ENCODE measurements around the gene CST4.

The CST4 gene

DNA sequence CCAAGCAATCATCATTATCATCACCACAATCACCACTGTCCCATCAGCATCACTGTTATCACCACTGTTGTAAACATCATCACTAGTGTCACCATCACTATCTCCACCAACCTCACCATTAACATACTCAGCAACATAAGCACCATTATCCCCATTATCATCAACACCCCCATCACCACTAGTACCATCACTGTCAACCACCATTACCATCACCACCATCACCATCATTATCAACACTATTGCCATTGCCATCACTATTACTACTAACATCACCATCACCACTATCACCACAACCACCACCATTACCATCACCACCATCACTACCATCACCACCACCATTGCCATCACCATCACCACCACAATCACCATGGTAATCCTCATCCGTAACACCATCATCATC lies 19.5 kb downstream of the CST4 start:
- TF ChIP-seq ZNF565 (CRISPR knock-in tag; conservative IDR thresholded peaks at IDR 0.05; ENCODE audit: low read depth) (no peak), ZFP3 (CRISPR knock-in tag; IDR thresholded peaks at IDR 0.05) (no peak), TOX (CRISPR knock-in tag; IDR thresholded peaks at IDR 0.05; ENCODE audit: borderline replicate concordance) (no peak), ZNF70 (CRISPR knock-in tag; IDR thresholded peaks at IDR 0.05) (no peak), PPARA (CRISPR knock-in tag; IDR thresholded peaks at IDR 0.05; ENCODE audit: borderline replicate concordance) (no peak), SNAI2 (CRISPR knock-in tag; IDR thresholded peaks at IDR 0.05) (no peak), TCF4 (CRISPR knock-in tag; IDR thresholded peaks at IDR 0.05; ENCODE audit: borderline replicate concordance) (no peak), GLIS3 (CRISPR knock-in tag; IDR thresholded peaks at IDR 0.05) (no peak)
- TF ChIP-seq, protein P1, sequence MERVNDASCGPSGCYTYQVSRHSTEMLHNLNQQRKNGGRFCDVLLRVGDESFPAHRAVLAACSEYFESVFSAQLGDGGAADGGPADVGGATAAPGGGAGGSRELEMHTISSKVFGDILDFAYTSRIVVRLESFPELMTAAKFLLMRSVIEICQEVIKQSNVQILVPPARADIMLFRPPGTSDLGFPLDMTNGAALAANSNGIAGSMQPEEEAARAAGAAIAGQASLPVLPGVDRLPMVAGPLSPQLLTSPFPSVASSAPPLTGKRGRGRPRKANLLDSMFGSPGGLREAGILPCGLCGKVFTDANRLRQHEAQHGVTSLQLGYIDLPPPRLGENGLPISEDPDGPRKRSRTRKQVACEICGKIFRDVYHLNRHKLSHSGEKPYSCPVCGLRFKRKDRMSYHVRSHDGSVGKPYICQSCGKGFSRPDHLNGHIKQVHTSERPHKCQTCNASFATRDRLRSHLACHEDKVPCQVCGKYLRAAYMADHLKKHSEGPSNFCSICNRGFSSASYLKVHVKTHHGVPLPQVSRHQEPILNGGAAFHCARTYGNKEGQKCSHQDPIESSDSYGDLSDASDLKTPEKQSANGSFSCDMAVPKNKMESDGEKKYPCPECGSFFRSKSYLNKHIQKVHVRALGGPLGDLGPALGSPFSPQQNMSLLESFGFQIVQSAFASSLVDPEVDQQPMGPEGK (CRISPR knock-in tag; IDR thresholded peaks at IDR 0.05; ENCODE audit: borderline replicate concordance) = no peak
- TF ChIP-seq, protein P2, sequence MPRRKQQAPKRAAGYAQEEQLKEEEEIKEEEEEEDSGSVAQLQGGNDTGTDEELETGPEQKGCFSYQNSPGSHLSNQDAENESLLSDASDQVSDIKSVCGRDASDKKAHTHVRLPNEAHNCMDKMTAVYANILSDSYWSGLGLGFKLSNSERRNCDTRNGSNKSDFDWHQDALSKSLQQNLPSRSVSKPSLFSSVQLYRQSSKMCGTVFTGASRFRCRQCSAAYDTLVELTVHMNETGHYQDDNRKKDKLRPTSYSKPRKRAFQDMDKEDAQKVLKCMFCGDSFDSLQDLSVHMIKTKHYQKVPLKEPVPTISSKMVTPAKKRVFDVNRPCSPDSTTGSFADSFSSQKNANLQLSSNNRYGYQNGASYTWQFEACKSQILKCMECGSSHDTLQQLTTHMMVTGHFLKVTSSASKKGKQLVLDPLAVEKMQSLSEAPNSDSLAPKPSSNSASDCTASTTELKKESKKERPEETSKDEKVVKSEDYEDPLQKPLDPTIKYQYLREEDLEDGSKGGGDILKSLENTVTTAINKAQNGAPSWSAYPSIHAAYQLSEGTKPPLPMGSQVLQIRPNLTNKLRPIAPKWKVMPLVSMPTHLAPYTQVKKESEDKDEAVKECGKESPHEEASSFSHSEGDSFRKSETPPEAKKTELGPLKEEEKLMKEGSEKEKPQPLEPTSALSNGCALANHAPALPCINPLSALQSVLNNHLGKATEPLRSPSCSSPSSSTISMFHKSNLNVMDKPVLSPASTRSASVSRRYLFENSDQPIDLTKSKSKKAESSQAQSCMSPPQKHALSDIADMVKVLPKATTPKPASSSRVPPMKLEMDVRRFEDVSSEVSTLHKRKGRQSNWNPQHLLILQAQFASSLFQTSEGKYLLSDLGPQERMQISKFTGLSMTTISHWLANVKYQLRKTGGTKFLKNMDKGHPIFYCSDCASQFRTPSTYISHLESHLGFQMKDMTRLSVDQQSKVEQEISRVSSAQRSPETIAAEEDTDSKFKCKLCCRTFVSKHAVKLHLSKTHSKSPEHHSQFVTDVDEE (CRISPR knock-in tag; IDR thresholded peaks at IDR 0.05) = no peak
- TF ChIP-seq, protein P3, sequence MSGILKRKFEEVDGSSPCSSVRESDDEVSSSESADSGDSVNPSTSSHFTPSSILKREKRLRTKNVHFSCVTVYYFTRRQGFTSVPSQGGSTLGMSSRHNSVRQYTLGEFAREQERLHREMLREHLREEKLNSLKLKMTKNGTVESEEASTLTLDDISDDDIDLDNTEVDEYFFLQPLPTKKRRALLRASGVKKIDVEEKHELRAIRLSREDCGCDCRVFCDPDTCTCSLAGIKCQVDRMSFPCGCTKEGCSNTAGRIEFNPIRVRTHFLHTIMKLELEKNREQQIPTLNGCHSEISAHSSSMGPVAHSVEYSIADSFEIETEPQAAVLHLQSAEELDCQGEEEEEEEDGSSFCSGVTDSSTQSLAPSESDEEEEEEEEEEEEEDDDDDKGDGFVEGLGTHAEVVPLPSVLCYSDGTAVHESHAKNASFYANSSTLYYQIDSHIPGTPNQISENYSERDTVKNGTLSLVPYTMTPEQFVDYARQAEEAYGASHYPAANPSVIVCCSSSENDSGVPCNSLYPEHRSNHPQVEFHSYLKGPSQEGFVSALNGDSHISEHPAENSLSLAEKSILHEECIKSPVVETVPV (CRISPR knock-in tag; IDR thresholded peaks at IDR 0.05) = no peak
- no peak for ATAC-seq

DNA sequence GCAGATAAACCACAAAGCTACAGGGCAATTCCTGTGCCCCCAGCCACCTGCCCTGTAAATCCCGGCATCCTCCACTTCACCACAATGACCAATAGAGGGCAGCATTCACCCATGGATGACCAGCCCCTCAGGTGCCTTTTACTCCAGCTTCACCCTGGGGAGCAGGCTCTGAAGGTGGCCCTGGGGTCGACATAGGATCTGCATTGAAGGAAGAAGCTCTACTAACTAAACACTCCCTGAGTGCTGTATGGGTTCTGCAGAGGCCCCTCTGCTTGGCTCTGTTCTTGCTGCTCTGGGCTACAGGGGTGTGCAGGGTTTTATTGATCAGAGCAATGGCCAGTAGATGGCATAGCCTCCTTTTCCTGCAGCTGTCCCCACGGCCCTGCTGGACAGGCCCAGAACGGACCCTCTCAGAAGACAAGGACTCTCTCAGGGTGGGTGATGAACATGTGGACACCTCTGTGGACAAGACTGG lies 20.3 kb downstream of the CST4 start:
- TF ChIP-seq, protein P4, sequence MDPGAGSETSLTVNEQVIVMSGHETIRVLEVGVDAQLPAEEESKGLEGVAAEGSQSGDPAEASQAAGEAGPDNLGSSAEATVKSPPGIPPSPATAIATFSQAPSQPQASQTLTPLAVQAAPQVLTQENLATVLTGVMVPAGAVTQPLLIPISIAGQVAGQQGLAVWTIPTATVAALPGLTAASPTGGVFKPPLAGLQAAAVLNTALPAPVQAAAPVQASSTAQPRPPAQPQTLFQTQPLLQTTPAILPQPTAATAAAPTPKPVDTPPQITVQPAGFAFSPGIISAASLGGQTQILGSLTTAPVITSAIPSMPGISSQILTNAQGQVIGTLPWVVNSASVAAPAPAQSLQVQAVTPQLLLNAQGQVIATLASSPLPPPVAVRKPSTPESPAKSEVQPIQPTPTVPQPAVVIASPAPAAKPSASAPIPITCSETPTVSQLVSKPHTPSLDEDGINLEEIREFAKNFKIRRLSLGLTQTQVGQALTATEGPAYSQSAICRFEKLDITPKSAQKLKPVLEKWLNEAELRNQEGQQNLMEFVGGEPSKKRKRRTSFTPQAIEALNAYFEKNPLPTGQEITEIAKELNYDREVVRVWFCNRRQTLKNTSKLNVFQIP (CRISPR knock-in tag; IDR thresholded peaks at IDR 0.05; ENCODE audit: borderline replicate concordance, low read depth) = no peak
- ATAC-seq = peak; percentile 94

DNA sequence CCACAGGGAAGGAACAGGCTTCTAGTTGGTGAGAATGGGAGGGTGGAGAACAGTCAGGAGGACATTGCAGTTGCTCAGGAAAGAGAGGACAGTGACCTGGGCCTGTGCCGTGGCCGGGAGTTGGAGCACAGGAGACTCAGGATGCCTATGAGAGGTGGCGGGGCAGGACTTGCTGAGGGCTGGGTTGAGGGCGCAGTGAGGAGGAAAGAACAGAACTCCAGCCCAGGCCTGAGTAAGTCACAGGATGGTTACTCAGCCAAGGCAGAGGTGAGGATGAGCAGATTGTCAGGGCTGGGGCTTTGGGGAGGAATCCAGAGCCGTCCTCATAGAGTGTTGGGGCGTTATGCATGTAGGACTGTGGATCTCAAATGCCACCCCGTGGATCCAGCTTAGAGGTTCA lies 21.2 kb downstream of the CST4 start:
- ATAC-seq = no peak
- TF ChIP-seq ZNF70 (CRISPR knock-in tag; IDR thresholded peaks at IDR 0.05) = no peak
- TF ChIP-seq PPARA (CRISPR knock-in tag; IDR thresholded peaks at IDR 0.05; ENCODE audit: borderline replicate concordance) = no peak
- TF ChIP-seq, protein P2 (CRISPR knock-in tag; IDR thresholded peaks at IDR 0.05) = no peak
- TF ChIP-seq ZNF8 (CRISPR knock-in tag; IDR thresholded peaks at IDR 0.05) = no peak
- TF ChIP-seq, protein P1 (CRISPR knock-in tag; IDR thresholded peaks at IDR 0.05; ENCODE audit: borderline replicate concordance) = no peak
- TF ChIP-seq TCF4 (CRISPR knock-in tag; IDR thresholded peaks at IDR 0.05; ENCODE audit: borderline replicate concordance) = no peak
- TF ChIP-seq ESRRG (CRISPR knock-in tag; IDR thresholded peaks at IDR 0.05) = no peak
- no peak for TF ChIP-seq ZFP3 (CRISPR knock-in tag; IDR thresholded peaks at IDR 0.05)
- no peak for TF ChIP-seq BACH2 (CRISPR knock-in tag; IDR thresholded peaks at IDR 0.05; ENCODE audit: borderline replicate concordance)
- no peak for TF ChIP-seq ZFP30 (CRISPR knock-in tag; IDR thresholded peaks at IDR 0.05)
- TF ChIP-seq, protein P3 (CRISPR knock-in tag; IDR thresholded peaks at IDR 0.05) = no peak
- no peak for TF ChIP-seq TOX (CRISPR knock-in tag; IDR thresholded peaks at IDR 0.05; ENCODE audit: borderline replicate concordance)
- TF ChIP-seq ZC3H10 (CRISPR knock-in tag; IDR thresholded peaks at IDR 0.05) = no peak
- no peak for TF ChIP-seq OSR1 (CRISPR knock-in tag; IDR thresholded peaks at IDR 0.05)
- TF ChIP-seq SNAI2 (CRISPR knock-in tag; IDR thresholded peaks at IDR 0.05) = no peak
- TF ChIP-seq ZNF565 (CRISPR knock-in tag; conservative IDR thresholded peaks at IDR 0.05; ENCODE audit: low read depth) = no peak
- no peak for TF ChIP-seq RARB (CRISPR knock-in tag; IDR thresholded peaks at IDR 0.05)
- TF ChIP-seq CSDC2 (CRISPR knock-in tag; IDR thresholded peaks at IDR 0.05) = no peak
- TF ChIP-seq, protein P4 (CRISPR knock-in tag; IDR thresholded peaks at IDR 0.05; ENCODE audit: borderline replicate concordance, low read depth) = no peak

Data from SK-N-SH treated with all-trans-retinoic acid at 6 μM for 48 hours (cell line).